Measurements from ENCODE around the gene DOK1. TPM values are rescaled to one million over a fixed set of nuclear protein-coding genes. Genes with fewer than 3 reads are reported as not detected.

DOK1 gene
- total RNA-seq, 1 experiment from 2014 or later, result 24.7 TPM

GRCh38 chr2:74530239-74531187, 24.0 kb upstream of the DOK1 start:
- Histone ChIP-seq H2AFZ (ENCODE audit: low read length) (peak overlapping the region; percentile 87), H3K79me2 (ENCODE audit: low read length) (peaks cover 31% of the 10 kb centered on the region), H3K4me1 (ENCODE audit: low read length) (peaks cover 38% of the 10 kb centered on the region), H3K9me2 (replicated peaks; ENCODE audit: insufficient read depth, low read length) (no peaks in the 10 kb centered on the region), H3K4me2 (ENCODE audit: low read depth, low read length, poor library complexity, severe bottlenecking) (peak overlapping the region; percentile 91), H4K20me1 (ENCODE audit: insufficient read depth, low read depth, low read length) (peaks cover 13% of the 10 kb centered on the region; the same call in 1 of the 2 replicates), H3K9me3 (ENCODE audit: low read length) (no peaks in the 10 kb centered on the region), H3K27me3 (ENCODE audit: low read length) (no peaks in the 10 kb centered on the region), H3K9ac (ENCODE audit: low read length) (peak overlapping the region; percentile 94), H3K4me3 (ENCODE audit: low read length) (peak overlapping the region; percentile 91), H3K36me3 (ENCODE audit: insufficient read depth, low read length) (peaks cover 29% of the 10 kb centered on the region), H3K27ac (ENCODE audit: low read length) (peak overlapping the region; percentile 47; the same call in 1 of the 2 replicates)
- peak; percentile 77 for DNase-seq

GRCh38 chr2:74531666-74532065, 22.9 kb upstream of the DOK1 start:
- peaks cover 34% of the 10 kb centered on the region for H3K4me1 ChIP-seq (ENCODE audit: low read length)
- H3K4me2 ChIP-seq (ENCODE audit: low read depth, low read length, poor library complexity, severe bottlenecking), result peak overlapping the region; percentile 91
- no peaks in the 10 kb centered on the region for H3K9me2 ChIP-seq (replicated peaks; ENCODE audit: insufficient read depth, low read length)
- no peaks in the 10 kb centered on the region for H3K27me3 ChIP-seq (ENCODE audit: low read length)
- DNase-seq, result no peak
- no peaks in the 10 kb centered on the region for H3K9me3 ChIP-seq (ENCODE audit: low read length)
- H3K36me3 ChIP-seq (ENCODE audit: insufficient read depth, low read length), result peaks cover 17% of the 10 kb centered on the region
- no peak overlapping the region for H2AFZ ChIP-seq (ENCODE audit: low read length)
- no peak overlapping the region for H3K27ac ChIP-seq (ENCODE audit: low read length)
- peak overlapping the region; percentile 94 for H3K9ac ChIP-seq (ENCODE audit: low read length)
- H3K79me2 ChIP-seq (ENCODE audit: low read length), result peaks cover 31% of the 10 kb centered on the region
- H4K20me1 ChIP-seq (ENCODE audit: insufficient read depth, low read depth, low read length), result peaks cover 13% of the 10 kb centered on the region; the same call in 1 of the 2 replicates
- peak overlapping the region; percentile 91; the same call in 1 of the 2 replicates for H3K4me3 ChIP-seq (ENCODE audit: low read length)

- H3K9me3 ChIP-seq (ENCODE audit: low read length), result no peaks in the 10 kb centered on the region
- no peaks in the 10 kb centered on the region for H3K27me3 ChIP-seq (ENCODE audit: low read length)
- H3K36me3 ChIP-seq (ENCODE audit: insufficient read depth, low read length), result peaks cover 11% of the 10 kb centered on the region
- DNase-seq, result peak; percentile 70
- H3K4me3 ChIP-seq (ENCODE audit: low read length), result no peak overlapping the region
- peaks cover 29% of the 10 kb centered on the region for H3K4me1 ChIP-seq (ENCODE audit: low read length)
- no peak overlapping the region for H3K27ac ChIP-seq (ENCODE audit: low read length)
- H3K79me2 ChIP-seq (ENCODE audit: low read length), result peaks cover 31% of the 10 kb centered on the region
- no peak overlapping the region for H2AFZ ChIP-seq (ENCODE audit: low read length)
- H3K9ac ChIP-seq (ENCODE audit: low read length), result no peak overlapping the region
- H3K4me2 ChIP-seq (ENCODE audit: low read depth, low read length, poor library complexity, severe bottlenecking), result no peak overlapping the region
- H4K20me1 ChIP-seq (ENCODE audit: insufficient read depth, low read depth, low read length), result peaks cover 13% of the 10 kb centered on the region; the same call in 1 of the 2 replicates
- no peaks in the 10 kb centered on the region for H3K9me2 ChIP-seq (replicated peaks; ENCODE audit: insufficient read depth, low read length)
These were observed 22.3 kb upstream of the DOK1 start for GRCh38 chr2:74532222-74532621.

- H3K27me3 ChIP-seq (ENCODE audit: low read length), result no peaks in the 10 kb centered on the region
- H3K27ac ChIP-seq (ENCODE audit: low read length), result no peak overlapping the region
- peaks cover 16% of the 10 kb centered on the region for H3K4me1 ChIP-seq (ENCODE audit: low read length)
- H3K4me3 ChIP-seq (ENCODE audit: low read length), result no peak overlapping the region
- H3K4me2 ChIP-seq (ENCODE audit: low read depth, low read length, poor library complexity, severe bottlenecking), result no peak overlapping the region
- no peaks in the 10 kb centered on the region for H3K9me2 ChIP-seq (replicated peaks; ENCODE audit: insufficient read depth, low read length)
- peaks cover 21% of the 10 kb centered on the region for H3K79me2 ChIP-seq (ENCODE audit: low read length)
- H2AFZ ChIP-seq (ENCODE audit: low read length), result no peak overlapping the region
- DNase-seq, result no peak
- no peaks in the 10 kb centered on the region for H3K9me3 ChIP-seq (ENCODE audit: low read length)
- peaks cover 3% of the 10 kb centered on the region; the same call in 1 of the 2 replicates for H4K20me1 ChIP-seq (ENCODE audit: insufficient read depth, low read depth, low read length)
- H3K36me3 ChIP-seq (ENCODE audit: insufficient read depth, low read length), result no peaks in the 10 kb centered on the region
- H3K9ac ChIP-seq (ENCODE audit: low read length), result no peak overlapping the region
These were observed 21.1 kb upstream of the DOK1 start for GRCh38 chr2:74533464-74533863.

- Histone ChIP-seq H3K9me2 (replicated peaks; ENCODE audit: insufficient read depth, low read length) (no peaks in the 10 kb centered on the region), H3K79me2 (ENCODE audit: low read length) (peaks cover 12% of the 10 kb centered on the region), H3K36me3 (ENCODE audit: insufficient read depth, low read length) (no peaks in the 10 kb centered on the region), H4K20me1 (ENCODE audit: insufficient read depth, low read depth, low read length) (no peaks in the 10 kb centered on the region), H3K27me3 (ENCODE audit: low read length) (no peaks in the 10 kb centered on the region), H2AFZ (ENCODE audit: low read length) (no peak overlapping the region), H3K4me1 (ENCODE audit: low read length) (peaks cover 14% of the 10 kb centered on the region), H3K9ac (ENCODE audit: low read length) (no peak overlapping the region), H3K9me3 (ENCODE audit: low read length) (no peaks in the 10 kb centered on the region), H3K27ac (ENCODE audit: low read length) (no peak overlapping the region), H3K4me3 (ENCODE audit: low read length) (no peak overlapping the region), H3K4me2 (ENCODE audit: low read depth, low read length, poor library complexity, severe bottlenecking) (no peak overlapping the region)
- DNase-seq, result no peak
These were observed 20.1 kb upstream of the DOK1 start for GRCh38 chr2:74534411-74534810.

- H3K9me2 ChIP-seq (replicated peaks; ENCODE audit: insufficient read depth, low read length), result no peaks in the 10 kb centered on the region
- H3K79me2 ChIP-seq (ENCODE audit: low read length), result peaks cover 5% of the 10 kb centered on the region; the same call in 1 of the 2 replicates
- H3K36me3 ChIP-seq (ENCODE audit: insufficient read depth, low read length), result no peaks in the 10 kb centered on the region
- no peak overlapping the region for H3K4me2 ChIP-seq (ENCODE audit: low read depth, low read length, poor library complexity, severe bottlenecking)
- peaks cover 13% of the 10 kb centered on the region for H3K4me1 ChIP-seq (ENCODE audit: low read length)
- H3K9ac ChIP-seq (ENCODE audit: low read length), result no peak overlapping the region
- no peak overlapping the region for H2AFZ ChIP-seq (ENCODE audit: low read length)
- DNase-seq, result no peak
- no peak overlapping the region for H3K27ac ChIP-seq (ENCODE audit: low read length)
- H3K27me3 ChIP-seq (ENCODE audit: low read length), result no peaks in the 10 kb centered on the region
- no peaks in the 10 kb centered on the region for H3K9me3 ChIP-seq (ENCODE audit: low read length)
- H4K20me1 ChIP-seq (ENCODE audit: insufficient read depth, low read depth, low read length), result no peaks in the 10 kb centered on the region
- no peak overlapping the region for H3K4me3 ChIP-seq (ENCODE audit: low read length)
These were observed 19.0 kb upstream of the DOK1 start for GRCh38 chr2:74535440-74535965.

- Histone ChIP-seq H3K27ac (ENCODE audit: low read length) (no peak overlapping the region), H3K9me3 (ENCODE audit: low read length) (no peaks in the 10 kb centered on the region), H3K4me1 (ENCODE audit: low read length) (peaks cover 4% of the 10 kb centered on the region), H3K4me2 (ENCODE audit: low read depth, low read length, poor library complexity, severe bottlenecking) (no peak overlapping the region), H3K79me2 (ENCODE audit: low read length) (no peaks in the 10 kb centered on the region), H3K36me3 (ENCODE audit: insufficient read depth, low read length) (no peaks in the 10 kb centered on the region), H3K4me3 (ENCODE audit: low read length) (no peak overlapping the region), H4K20me1 (ENCODE audit: insufficient read depth, low read depth, low read length) (no peaks in the 10 kb centered on the region), H2AFZ (ENCODE audit: low read length) (no peak overlapping the region), H3K9me2 (replicated peaks; ENCODE audit: insufficient read depth, low read length) (no peaks in the 10 kb centered on the region), H3K27me3 (ENCODE audit: low read length) (no peaks in the 10 kb centered on the region), H3K9ac (ENCODE audit: low read length) (no peak overlapping the region)
- DNase-seq, result no peak
These were observed 18.2 kb upstream of the DOK1 start for GRCh38 chr2:74536166-74536950.

GRCh38 chr2:74537140-74537539, 17.4 kb upstream of the DOK1 start:
- Histone ChIP-seq H2AFZ (ENCODE audit: low read length) (no peak overlapping the region), H4K20me1 (ENCODE audit: insufficient read depth, low read depth, low read length) (no peaks in the 10 kb centered on the region), H3K4me1 (ENCODE audit: low read length) (no peaks in the 10 kb centered on the region), H3K27me3 (ENCODE audit: low read length) (no peaks in the 10 kb centered on the region), H3K27ac (ENCODE audit: low read length) (no peak overlapping the region), H3K9me2 (replicated peaks; ENCODE audit: insufficient read depth, low read length) (no peaks in the 10 kb centered on the region), H3K4me2 (ENCODE audit: low read depth, low read length, poor library complexity, severe bottlenecking) (no peak overlapping the region), H3K36me3 (ENCODE audit: insufficient read depth, low read length) (no peaks in the 10 kb centered on the region), H3K79me2 (ENCODE audit: low read length) (no peaks in the 10 kb centered on the region), H3K9me3 (ENCODE audit: low read length) (no peaks in the 10 kb centered on the region), H3K4me3 (ENCODE audit: low read length) (no peak overlapping the region), H3K9ac (ENCODE audit: low read length) (no peak overlapping the region)
- DNase-seq, result no peak
